GM12878 (cell line): Measurements from ENCODE around the gene SNRNP35. TPM values are rescaled to one million over a fixed set of nuclear protein-coding genes. Genes with fewer than 3 reads are reported as not detected.

Experiments used
- ASH2L ChIP-seq: fragments of 300-600, 200-600 bp; sonication (generic); IDR thresholded peaks from 2 replicates; pipeline ENCODE4 v1.6.1; 2017; ENCODE audit warnings: low read depth, mild to moderate bottlenecking, borderline replicate concordance
- BRCA1 ChIP-seq: IDR thresholded peaks from 2 replicates; pipeline ENCODE4 v1.6.1; 2011; ENCODE audit warnings: low read depth, low read length, improper control_type of control experiment
- CREB1 ChIP-seq: IDR thresholded peaks from 2 replicates; pipeline ENCODE4 v1.6.1; 2012; ENCODE audit warnings: low read depth, mild to moderate bottlenecking, inconsistent platforms
- E4F1 ChIP-seq: fragments of 450-650 bp; IDR thresholded peaks from 2 replicates; pipeline ENCODE4 v1.6.1; 2018; ENCODE audit warnings: borderline replicate concordance, mild to moderate bottlenecking; ENCODE audit not compliant: partially characterized antibody
- ELK1 ChIP-seq: IDR thresholded peaks from 2 replicates; pipeline ENCODE4 v1.6.1; 2012; ENCODE audit warnings: low read depth, low read length, improper control_type of control experiment
- IKZF1 ChIP-seq: fragments of 450-650 bp; conservative IDR thresholded peaks from 2 replicates; pipeline ENCODE4 v1.6.1; 2017; ENCODE audit warnings: antibody characterized with exemption, mild to moderate bottlenecking
- JUND ChIP-seq: IDR thresholded peaks from 2 replicates; pipeline ENCODE4 v1.6.1; 2012; ENCODE audit warnings: low read depth, mild to moderate bottlenecking, low read length, improper control_type of control experiment, moderate library complexity
- LARP7 ChIP-seq: fragments of 450-650 bp; IDR thresholded peaks from 2 replicates; pipeline ENCODE4 v1.6.1; 2017; ENCODE audit warnings: mild to moderate bottlenecking
- MEF2B ChIP-seq: fragments of 450-650 bp; IDR thresholded peaks from 2 replicates; pipeline ENCODE4 v1.6.1; 2018; ENCODE audit warnings: mild to moderate bottlenecking, moderate library complexity; ENCODE audit not compliant: partially characterized antibody, poor library complexity, severe bottlenecking
- RFX5 ChIP-seq: IDR thresholded peaks from 2 replicates; pipeline ENCODE4 v1.6.1; 2011; ENCODE audit warnings: low read depth, low read length, improper control_type of control experiment
- SMC3 ChIP-seq: IDR thresholded peaks from 2 replicates; pipeline ENCODE4 v1.6.1; 2011; ENCODE audit warnings: low read length, improper control_type of control experiment, borderline replicate concordance
- TARDBP ChIP-seq: IDR thresholded peaks from 2 replicates; pipeline ENCODE4 v1.6.1; 2016; ENCODE audit warnings: borderline replicate concordance
- YBX1 ChIP-seq: fragments of 450-650 bp; IDR thresholded peaks from 2 replicates; pipeline ENCODE4 v1.6.1; 2016; ENCODE audit warnings: antibody characterized with exemption
- ZBTB40 ChIP-seq: fragments of 450-650 bp; IDR thresholded peaks from 2 replicates; pipeline ENCODE4 v1.6.1; 2016; ENCODE audit warnings: mild to moderate bottlenecking, moderate library complexity, borderline replicate concordance
- ZNF24 ChIP-seq: fragments of 450-650 bp; IDR thresholded peaks from 2 replicates; pipeline ENCODE4 v1.6.1; 2017; ENCODE audit warnings: antibody characterized with exemption, mild to moderate bottlenecking
- ZNF622 ChIP-seq: fragments of 450-650 bp; IDR thresholded peaks from 2 replicates; pipeline ENCODE4 v1.6.1; 2017; ENCODE audit warnings: mild to moderate bottlenecking, inconsistent platforms
- ZNF687 ChIP-seq: fragments of 450-650 bp; IDR thresholded peaks from 2 replicates; pipeline ENCODE4 v1.6.1; 2017; ENCODE audit warnings: mild to moderate bottlenecking, moderate library complexity
- ZSCAN29 ChIP-seq: fragments of 450-650 bp; IDR thresholded peaks from 2 replicates; pipeline ENCODE4 v1.6.1; 2017; ENCODE audit warnings: mild to moderate bottlenecking, moderate library complexity
- polyA plus RNA-seq, 11 experiments: library from polyadenylated mRNA; depleted of rRNA in 4 of 11; unstranded in 6 of 11; stranded (reverse) in 5 of 11; fragments of >200 nt; fragmentation: Nextera tagmentation in 4 of 11; fragmentation: Illumina TruSeq in 1 of 11; extraction: Ambion mirVana in 4 of 11; extraction: Trizol in 1 of 11; gene quantifications; 1 replicate in 1 of 11; 2 replicates in 10 of 11; pipeline versions ENCODE4 v1.2.1 to v1.2.3, GENCODE V29; 2011 to 2016; ENCODE audit warnings: inconsistent platforms in 2 of 11, missing spikeins in 2 of 11, low read depth in 1 of 11
- total RNA-seq, 4 experiments: library from RNA; depleted of rRNA in 3 of 4; stranded (reverse); fragments of >200 nt in 3 of 4; fragmentation: Illumina TruSeq in 1 of 4; extraction: Trizol in 1 of 4; gene quantifications; 2 replicates each; pipeline versions ENCODE4 v1.2.1 to v1.2.3, GENCODE V29; 2013 to 2021

The SNRNP35 gene
- total and polyA plus RNA-seq, 10 of the 15 experiments (the other 5 are each of a cell fraction or from before 2014, with no cell fraction given): 21.6 to 49.6 (median 29.0) TPM

GRCh38 chr12:123436017-123436964 lies 21.6 kb upstream of the SNRNP35 start, which contains the start of gene RILPL2 (continued):
- peak; percentile 99 for TF ChIP-seq IKZF1
- TF ChIP-seq ASH2L: no peak
- no peak for TF ChIP-seq ZNF622
- TF ChIP-seq BRCA1: no peak
- peak; percentile 59 for TF ChIP-seq LARP7
- TF ChIP-seq ZNF687: peak; percentile 75; the same call in 1 of the 2 replicates
- no peak; the same call in 1 of the 2 replicates for TF ChIP-seq ZBTB40
- peak; percentile 63; the same call in 1 of the 2 replicates for TF ChIP-seq CREB1
- TF ChIP-seq E4F1: peak; percentile 34
- no peak; the same call in 1 of the 2 replicates for TF ChIP-seq SMC3
- TF ChIP-seq ZSCAN29: no peak
- TF ChIP-seq ELK1: 0 out of 2 replicates have a peak, but pooled peaks have one; percentile 18
- no peak for TF ChIP-seq MEF2B
- no peak for TF ChIP-seq JUND
- TF ChIP-seq ZNF24: no peak
- TF ChIP-seq RFX5: no peak
- no peak for TF ChIP-seq TARDBP
- no peak for TF ChIP-seq YBX1
